ENCODE measurements around the gene IZUMO1.

Gene IZUMO1

GRCh38 chr19:48745208-48745995 is 1.3 kb downstream of the IZUMO1 start (continued):
- TF ChIP-seq PPARA (CRISPR knock-in tag; IDR thresholded peaks at IDR 0.05; ENCODE audit: borderline replicate concordance) (no peak), ISL1 (CRISPR knock-in tag; IDR thresholded peaks at IDR 0.05) (no peak), BACH2 (CRISPR knock-in tag; IDR thresholded peaks at IDR 0.05; ENCODE audit: borderline replicate concordance) (no peak), ESRRG (CRISPR knock-in tag; IDR thresholded peaks at IDR 0.05) (no peak), TOX (CRISPR knock-in tag; IDR thresholded peaks at IDR 0.05; ENCODE audit: borderline replicate concordance) (no peak), ZC3H10 (CRISPR knock-in tag; IDR thresholded peaks at IDR 0.05) (no peak), ZFP3 (CRISPR knock-in tag; IDR thresholded peaks at IDR 0.05) (no peak), PATZ1 (CRISPR knock-in tag; IDR thresholded peaks at IDR 0.05; ENCODE audit: borderline replicate concordance) (no peak), TSHZ2 (CRISPR knock-in tag; IDR thresholded peaks at IDR 0.05) (no peak), ZNF8 (CRISPR knock-in tag; IDR thresholded peaks at IDR 0.05) (no peak), SNAI2 (CRISPR knock-in tag; IDR thresholded peaks at IDR 0.05) (no peak)

GRCh38 chr19:48742096-48742495 is 4.6 kb downstream of the IZUMO1 start:
- no peak for ATAC-seq
- TF ChIP-seq CREB5 (CRISPR knock-in tag; IDR thresholded peaks at IDR 0.05; ENCODE audit: low read depth) (no peak), CSDC2 (CRISPR knock-in tag; IDR thresholded peaks at IDR 0.05) (no peak), ZNF565 (CRISPR knock-in tag; conservative IDR thresholded peaks at IDR 0.05; ENCODE audit: low read depth) (no peak), SNAI2 (CRISPR knock-in tag; IDR thresholded peaks at IDR 0.05) (no peak), TSHZ2 (CRISPR knock-in tag; IDR thresholded peaks at IDR 0.05) (no peak), ISL1 (CRISPR knock-in tag; IDR thresholded peaks at IDR 0.05) (no peak), GLIS3 (CRISPR knock-in tag; IDR thresholded peaks at IDR 0.05) (no peak), CSRNP3 (CRISPR knock-in tag; IDR thresholded peaks at IDR 0.05) (no peak), TOX (CRISPR knock-in tag; IDR thresholded peaks at IDR 0.05; ENCODE audit: borderline replicate concordance) (no peak), PATZ1 (CRISPR knock-in tag; IDR thresholded peaks at IDR 0.05; ENCODE audit: borderline replicate concordance) (no peak), OSR1 (CRISPR knock-in tag; IDR thresholded peaks at IDR 0.05) (no peak), ZFP30 (CRISPR knock-in tag; IDR thresholded peaks at IDR 0.05) (no peak), ZNF70 (CRISPR knock-in tag; IDR thresholded peaks at IDR 0.05) (no peak), POU6F1 (CRISPR knock-in tag; IDR thresholded peaks at IDR 0.05; ENCODE audit: borderline replicate concordance, low read depth) (no peak), RARB (CRISPR knock-in tag; IDR thresholded peaks at IDR 0.05) (no peak), ZNF8 (CRISPR knock-in tag; IDR thresholded peaks at IDR 0.05) (no peak), PPARA (CRISPR knock-in tag; IDR thresholded peaks at IDR 0.05; ENCODE audit: borderline replicate concordance) (no peak), ESRRG (CRISPR knock-in tag; IDR thresholded peaks at IDR 0.05) (no peak), ZFP3 (CRISPR knock-in tag; IDR thresholded peaks at IDR 0.05) (no peak)

Measured in SK-N-SH treated with all-trans-retinoic acid at 6 μM for 48 hours (cell line).